ENCODE results near the gene TXNDC17. TPM values are rescaled to one million over a fixed set of nuclear protein-coding genes. Genes with fewer than 3 reads are reported as not detected.

Gene TXNDC17
- total RNA-seq, 1 experiment from 2014 or later, result 137 TPM

DNA sequence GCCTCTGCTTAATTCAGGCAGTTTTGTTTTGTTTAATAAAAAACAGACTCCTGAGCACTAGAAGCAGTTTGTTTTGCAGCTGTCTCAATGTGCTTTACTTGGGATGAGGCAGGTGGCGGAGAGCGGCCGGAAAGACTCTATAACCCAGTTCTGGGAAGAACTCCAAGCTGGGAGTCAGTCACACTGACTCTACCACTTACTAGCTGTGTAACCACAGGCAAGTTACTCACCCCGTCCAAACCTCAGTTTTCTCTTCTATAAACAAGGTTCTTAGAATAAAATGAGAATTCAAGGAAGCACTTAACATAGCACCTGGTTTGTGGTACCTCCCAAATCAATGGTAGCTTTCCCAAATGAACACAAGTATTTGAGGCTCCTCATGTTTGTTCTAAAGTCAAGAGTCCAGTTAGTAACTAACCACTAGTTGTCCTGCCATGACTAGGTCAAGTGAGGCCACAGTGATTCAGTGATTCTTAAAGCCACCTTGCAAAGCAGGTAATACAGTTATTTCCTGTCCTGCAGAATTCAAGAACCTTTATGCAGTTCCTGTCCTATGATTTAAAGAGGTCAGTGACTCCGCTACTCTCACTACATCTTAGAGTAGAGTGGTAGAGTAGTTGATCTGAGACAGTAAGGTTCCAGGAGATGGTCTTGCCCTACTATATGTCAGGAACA is 2.7 kb downstream of the TXNDC17 start:
- ChIA-PET POLR2A (no interaction called here), CTCF (no interaction called here)
- peaks cover 17% of the 10 kb centered on the region for H3K4me1 ChIP-seq (ENCODE audit: control insufficient read depth, insufficient read depth, low read length)
- H3K27ac ChIP-seq (ENCODE audit: low read length), result no peak overlapping the region
- TF ChIP-seq TCF7L2 (IDR thresholded peaks at IDR 0.05; ENCODE audit: low read depth, low read length) (no peak), POLR2AphosphoS5 (IDR thresholded peaks at IDR 0.05; ENCODE audit: low read depth, low read length) (no peak), CTCF (IDR thresholded peaks at IDR 0.05) (no peak), SIN3A (IDR thresholded peaks at IDR 0.05; ENCODE audit: borderline replicate concordance, insufficient read depth, low read depth, low read length) (no peak)
- TF ChIP-seq, protein P1, sequence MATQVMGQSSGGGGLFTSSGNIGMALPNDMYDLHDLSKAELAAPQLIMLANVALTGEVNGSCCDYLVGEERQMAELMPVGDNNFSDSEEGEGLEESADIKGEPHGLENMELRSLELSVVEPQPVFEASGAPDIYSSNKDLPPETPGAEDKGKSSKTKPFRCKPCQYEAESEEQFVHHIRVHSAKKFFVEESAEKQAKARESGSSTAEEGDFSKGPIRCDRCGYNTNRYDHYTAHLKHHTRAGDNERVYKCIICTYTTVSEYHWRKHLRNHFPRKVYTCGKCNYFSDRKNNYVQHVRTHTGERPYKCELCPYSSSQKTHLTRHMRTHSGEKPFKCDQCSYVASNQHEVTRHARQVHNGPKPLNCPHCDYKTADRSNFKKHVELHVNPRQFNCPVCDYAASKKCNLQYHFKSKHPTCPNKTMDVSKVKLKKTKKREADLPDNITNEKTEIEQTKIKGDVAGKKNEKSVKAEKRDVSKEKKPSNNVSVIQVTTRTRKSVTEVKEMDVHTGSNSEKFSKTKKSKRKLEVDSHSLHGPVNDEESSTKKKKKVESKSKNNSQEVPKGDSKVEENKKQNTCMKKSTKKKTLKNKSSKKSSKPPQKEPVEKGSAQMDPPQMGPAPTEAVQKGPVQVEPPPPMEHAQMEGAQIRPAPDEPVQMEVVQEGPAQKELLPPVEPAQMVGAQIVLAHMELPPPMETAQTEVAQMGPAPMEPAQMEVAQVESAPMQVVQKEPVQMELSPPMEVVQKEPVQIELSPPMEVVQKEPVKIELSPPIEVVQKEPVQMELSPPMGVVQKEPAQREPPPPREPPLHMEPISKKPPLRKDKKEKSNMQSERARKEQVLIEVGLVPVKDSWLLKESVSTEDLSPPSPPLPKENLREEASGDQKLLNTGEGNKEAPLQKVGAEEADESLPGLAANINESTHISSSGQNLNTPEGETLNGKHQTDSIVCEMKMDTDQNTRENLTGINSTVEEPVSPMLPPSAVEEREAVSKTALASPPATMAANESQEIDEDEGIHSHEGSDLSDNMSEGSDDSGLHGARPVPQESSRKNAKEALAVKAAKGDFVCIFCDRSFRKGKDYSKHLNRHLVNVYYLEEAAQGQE (IDR thresholded peaks at IDR 0.05; ENCODE audit: insufficient read depth in 1 of 2, low read depth in 2 of 2, low read length in 1 of 2), result no peak
- H3K36me3 ChIP-seq (ENCODE audit: control insufficient read depth, insufficient read depth, low read length), result peaks cover 16% of the 10 kb centered on the region
- intact Hi-C loops (cut with micrococcal nuclease; ENCODE audit: unreplicated experiment) (no loop called here), in situ Hi-C loops (cut with HindIII; ENCODE audit: low pct_unique_long_range_greater_than_20kb, low sequenced_read_pairs) (no loop called here)
- ATAC-seq, result no peak
- DNase-seq (ENCODE audit: low read depth, low spot score), result no peak
- no peak overlapping the region for H3K4me3 ChIP-seq (ENCODE audit: low read depth in 2 of 2, low read length in 2 of 2)
- no TSS peak for BruUV-seq (replicated peaks)
- H3K9me3 ChIP-seq (ENCODE audit: control insufficient read depth, insufficient read depth, low read depth, low read length), result no peaks in the 10 kb centered on the region
- no peaks in the 10 kb centered on the region for H3K27me3 ChIP-seq (ENCODE audit: control insufficient read depth, insufficient read depth, low read length)

GRCh38 chr17:6648181-6648580 is 7.3 kb downstream of the TXNDC17 start:
- ATAC-seq (no peak), DNase-seq (ENCODE audit: low read depth, low spot score) (no peak)
- in situ Hi-C loops (cut with HindIII; ENCODE audit: low pct_unique_long_range_greater_than_20kb, low sequenced_read_pairs), result no loop called here
- H3K9me3 ChIP-seq (ENCODE audit: control insufficient read depth, insufficient read depth, low read depth, low read length), result no peaks in the 10 kb centered on the region
- H3K27me3 ChIP-seq (ENCODE audit: control insufficient read depth, insufficient read depth, low read length), result no peaks in the 10 kb centered on the region
- no TSS peak for BruUV-seq (replicated peaks)
- TF ChIP-seq CTCF (IDR thresholded peaks at IDR 0.05), result peak; percentile 50
- TF ChIP-seq, protein P1 (IDR thresholded peaks at IDR 0.05; ENCODE audit: insufficient read depth in 1 of 2, low read depth in 2 of 2, low read length in 1 of 2), result no peak
- peaks cover 18% of the 10 kb centered on the region for H3K36me3 ChIP-seq (ENCODE audit: control insufficient read depth, insufficient read depth, low read length)
- ChIA-PET CTCF (interaction anchor here (0.6 to 1.1 kb wide), 2 partner anchors 166 to 175 kb away, joined by 3 to 4 read pairs; no protein-coding TSS in a partner anchor), POLR2A (no interaction called here)
- H3K4me3 ChIP-seq (ENCODE audit: low read depth in 2 of 2, low read length in 2 of 2), result no peak overlapping the region
- peaks cover 13% of the 10 kb centered on the region; the same call in 1 of the 2 replicates for H3K4me1 ChIP-seq (ENCODE audit: control insufficient read depth, insufficient read depth, low read length)
- intact Hi-C loops (cut with micrococcal nuclease; ENCODE audit: unreplicated experiment), result no loop called here
- H3K27ac ChIP-seq (ENCODE audit: low read length), result no peak overlapping the region

All from Panc1 (cell line).